Hepatocyte (in vitro differentiated cells): ENCODE data around the gene ADCY6.

Experiments
- CTCF ChIP-seq: fragments of 200-600 bp; sonication (generic); IDR thresholded peaks from 2 replicates; pipeline ENCODE4 v1.5.1; 2016; ENCODE audit warnings: antibody characterized with exemption, mild to moderate bottlenecking; ENCODE audit not compliant: poor library complexity
- EZH2 ChIP-seq: fragments of 200-600 bp; sonication (generic); IDR thresholded peaks from 2 replicates; pipeline ENCODE4 v1.6.1; 2016; ENCODE audit warnings: antibody characterized with exemption, mild to moderate bottlenecking, borderline replicate concordance
- EZH2phosphoT487 ChIP-seq: fragments of 200-600 bp; sonication (generic); IDR thresholded peaks from one replicate; pipeline ENCODE4 v1.6.1; 2018; ENCODE audit warnings: antibody characterized with exemption, mild to moderate bottlenecking, low read depth, moderate library complexity; ENCODE audit not compliant: unreplicated experiment, severe bottlenecking

DNA sequence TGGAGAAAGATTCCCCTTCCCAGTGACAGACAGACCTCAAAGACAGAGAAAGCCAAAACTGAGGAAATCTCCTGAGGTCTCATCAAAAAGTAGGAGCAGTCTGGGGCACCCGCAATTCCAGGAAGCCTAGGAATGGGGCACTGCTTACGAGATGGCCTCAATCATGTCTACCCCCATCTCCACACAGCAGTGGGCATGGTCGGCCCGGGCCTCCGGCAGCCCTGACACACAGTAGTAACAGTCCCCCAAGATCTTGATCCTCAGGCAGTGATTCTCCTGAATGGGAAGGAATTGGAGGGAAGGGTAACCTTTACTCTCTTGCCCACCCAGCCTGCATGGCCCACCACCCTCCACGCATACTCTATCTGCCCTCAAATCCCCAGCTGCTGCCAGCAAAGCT lies 11.9 kb downstream of the ADCY6 start:
- TF ChIP-seq CTCF, result no peak
- no peak for TF ChIP-seq EZH2
- no peak for TF ChIP-seq EZH2phosphoT487
